Peyer's patch (tissue), 4 donors: ENCODE results near the gene SLC7A10. TPM values are rescaled to one million over a fixed set of nuclear protein-coding genes. Genes with fewer than 3 reads are reported as not detected.

Source experiments
- DNase-seq, 3 donors: peaks; one replicate each; pipeline ENCODE4 v3.0.0-alpha.2; 2017 to 2019
- H3K27ac ChIP-seq, 4 donors: fragments of 200-600 bp; sonication (generic); one replicate each; pipeline ENCODE4 v1.5.1; 2016 to 2019
- H3K27me3 ChIP-seq, 2 donors: fragments of 200-600 bp; sonication (generic); one replicate each; pipeline ENCODE4 v1.5.1; 2019
- H3K36me3 ChIP-seq, 3 donors: fragments of 200-600 bp; sonication (generic); one replicate each; pipeline ENCODE4 v1.5.1; 2016 to 2019
- H3K4me1 ChIP-seq, 4 donors: fragments of 200-600 bp; sonication (generic); one replicate each; pipeline ENCODE4 v1.5.1; 2016 to 2019
- H3K4me3 ChIP-seq, 4 donors: fragments of 200-600 bp; sonication (generic); 1 replicate in 3 of 4; 2 replicates in 1 of 4; pipeline ENCODE4 v1.5.1; 2016 to 2019; ENCODE audit warnings: mild to moderate bottlenecking in 1 of 4
- H3K9me3 ChIP-seq, 4 donors: fragments of 200-600 bp; sonication (generic); one replicate each; pipeline ENCODE4 v1.5.1; 2016 to 2019; ENCODE audit warnings: mild to moderate bottlenecking in 1 of 4
- POLR2A ChIP-seq, 2 donors: fragments of 450-650 bp; IDR thresholded peaks; one replicate each; pipeline ENCODE4 v1.5.1; 2017; ENCODE audit warnings: antibody characterized with exemption in 2 of 2, mild to moderate bottlenecking in 2 of 2, moderate library complexity in 2 of 2
- total RNA-seq, 4 donors: library from RNA; depleted of rRNA; stranded (reverse); fragments of >200 nt; gene quantifications; one replicate each; pipeline ENCODE4 v1.1.0, GENCODE V29; 2016
- TF ChIP-seq, protein P1 (sequence below), 6 experiments: fragments of 450-650 bp in 4 of 6; fragments of 200-600 bp in 2 of 6; sonication (generic) in 1 of 6; IDR thresholded peaks; one replicate each; pipeline ENCODE4 v1.5.1; 2017 to 2019; ENCODE audit warnings: antibody characterized with exemption in 6 of 6, mild to moderate bottlenecking in 3 of 6, moderate library complexity in 1 of 6

Gene SLC7A10
- total RNA-seq, 4 donors from 2014 or later, result not detected

- TF ChIP-seq POLR2A (IDR thresholded peaks at IDR 0.05), result no peak
- TF ChIP-seq, protein P1, sequence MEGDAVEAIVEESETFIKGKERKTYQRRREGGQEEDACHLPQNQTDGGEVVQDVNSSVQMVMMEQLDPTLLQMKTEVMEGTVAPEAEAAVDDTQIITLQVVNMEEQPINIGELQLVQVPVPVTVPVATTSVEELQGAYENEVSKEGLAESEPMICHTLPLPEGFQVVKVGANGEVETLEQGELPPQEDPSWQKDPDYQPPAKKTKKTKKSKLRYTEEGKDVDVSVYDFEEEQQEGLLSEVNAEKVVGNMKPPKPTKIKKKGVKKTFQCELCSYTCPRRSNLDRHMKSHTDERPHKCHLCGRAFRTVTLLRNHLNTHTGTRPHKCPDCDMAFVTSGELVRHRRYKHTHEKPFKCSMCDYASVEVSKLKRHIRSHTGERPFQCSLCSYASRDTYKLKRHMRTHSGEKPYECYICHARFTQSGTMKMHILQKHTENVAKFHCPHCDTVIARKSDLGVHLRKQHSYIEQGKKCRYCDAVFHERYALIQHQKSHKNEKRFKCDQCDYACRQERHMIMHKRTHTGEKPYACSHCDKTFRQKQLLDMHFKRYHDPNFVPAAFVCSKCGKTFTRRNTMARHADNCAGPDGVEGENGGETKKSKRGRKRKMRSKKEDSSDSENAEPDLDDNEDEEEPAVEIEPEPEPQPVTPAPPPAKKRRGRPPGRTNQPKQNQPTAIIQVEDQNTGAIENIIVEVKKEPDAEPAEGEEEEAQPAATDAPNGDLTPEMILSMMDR (IDR thresholded peaks at IDR 0.05), result peak in 4 of 6 experiments; percentile 20 to 50 (median 44)
- Histone ChIP-seq H3K36me3 (no peaks in the 10 kb centered on the region), H3K4me1 (peaks cover 0 to 10% (median 5%) of the 10 kb centered on the region in 4 donors), H3K9me3 (peaks cover 0 to 5% (median 0%) of the 10 kb centered on the region in 4 donors), H3K4me3 (no peak overlapping the region), H3K27ac (no peak overlapping the region), H3K27me3 (no peaks in the 10 kb centered on the region)
- no peak for DNase-seq
These were observed 20.5 kb upstream of the SLC7A10 start for GRCh38 chr19:33245948-33246708.

GRCh38 chr19:33242911-33243310 is 17.3 kb upstream of the SLC7A10 start:
- no peak for TF ChIP-seq POLR2A (IDR thresholded peaks at IDR 0.05)
- TF ChIP-seq, protein P1 (IDR thresholded peaks at IDR 0.05), result no peak
- H3K27ac ChIP-seq, result no peak overlapping the region
- H3K36me3 ChIP-seq, result no peaks in the 10 kb centered on the region
- DNase-seq, result no peak
- H3K4me3 ChIP-seq, result no peak overlapping the region
- no peaks in the 10 kb centered on the region for H3K27me3 ChIP-seq
- peaks cover 0 to 5% (median 0%) of the 10 kb centered on the region in 4 donors for H3K9me3 ChIP-seq
- H3K4me1 ChIP-seq, result peaks cover 0 to 15% (median 5%) of the 10 kb centered on the region in 4 donors

- peaks cover 0 to 15% (median 5%) of the 10 kb centered on the region in 4 donors for H3K4me1 ChIP-seq
- DNase-seq, result no peak
- no peak for TF ChIP-seq POLR2A (IDR thresholded peaks at IDR 0.05)
- TF ChIP-seq, protein P1 (IDR thresholded peaks at IDR 0.05), result no peak
- H3K27ac ChIP-seq, result no peak overlapping the region
- no peaks in the 10 kb centered on the region for H3K36me3 ChIP-seq
- H3K9me3 ChIP-seq, result peaks cover 0 to 5% (median 0%) of the 10 kb centered on the region in 4 donors
- H3K27me3 ChIP-seq, result no peaks in the 10 kb centered on the region
- no peak overlapping the region for H3K4me3 ChIP-seq
These were observed 16.5 kb upstream of the SLC7A10 start for GRCh38 chr19:33242131-33242530.

DNA sequence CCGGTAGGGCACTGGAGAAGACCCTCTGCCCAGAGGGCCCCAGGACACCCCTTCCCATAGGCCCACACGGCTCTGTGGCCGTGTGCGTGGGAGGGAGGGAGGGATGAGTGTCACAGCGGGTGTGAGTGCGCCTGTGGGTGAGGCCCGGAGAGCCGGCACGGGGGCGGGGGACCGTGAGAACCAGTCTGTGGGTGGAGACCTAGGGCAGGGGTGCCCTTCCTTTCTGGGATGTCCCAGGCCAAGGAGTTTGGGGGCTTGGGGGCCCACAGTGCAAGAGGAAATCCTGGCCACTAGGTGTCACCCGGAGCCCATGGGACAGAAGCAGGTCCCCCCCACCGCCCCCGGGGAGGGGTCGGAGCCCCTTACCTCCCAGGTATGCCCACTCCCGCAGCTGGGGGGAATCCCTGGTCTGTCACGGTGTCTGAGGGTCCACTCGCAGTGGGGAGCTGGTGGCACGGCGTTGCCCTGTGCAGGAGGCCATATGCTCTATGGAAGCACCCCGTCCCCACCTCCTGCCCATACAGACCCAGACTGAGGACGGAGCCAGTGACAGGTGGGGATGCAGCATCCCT is 16.0 kb upstream of the SLC7A10 start:
- DNase-seq, result peak; percentile 18 to 80 (median 67)
- Histone ChIP-seq H3K4me3 (peak overlapping the region in 2 of 4 donors; percentile 22 to 27), H3K36me3 (no peaks in the 10 kb centered on the region), H3K27ac (peak overlapping the region in 2 of 4 donors; percentile 27 to 48), H3K27me3 (no peaks in the 10 kb centered on the region), H3K4me1 (peaks cover 0 to 15% (median 5%) of the 10 kb centered on the region in 4 donors), H3K9me3 (peaks cover 0 to 5% (median 0%) of the 10 kb centered on the region in 4 donors)
- TF ChIP-seq POLR2A (IDR thresholded peaks at IDR 0.05), result no peak
- TF ChIP-seq, protein P1 (IDR thresholded peaks at IDR 0.05), result peak in 4 of 6 experiments; percentile 59 to 86 (median 73)

DNA sequence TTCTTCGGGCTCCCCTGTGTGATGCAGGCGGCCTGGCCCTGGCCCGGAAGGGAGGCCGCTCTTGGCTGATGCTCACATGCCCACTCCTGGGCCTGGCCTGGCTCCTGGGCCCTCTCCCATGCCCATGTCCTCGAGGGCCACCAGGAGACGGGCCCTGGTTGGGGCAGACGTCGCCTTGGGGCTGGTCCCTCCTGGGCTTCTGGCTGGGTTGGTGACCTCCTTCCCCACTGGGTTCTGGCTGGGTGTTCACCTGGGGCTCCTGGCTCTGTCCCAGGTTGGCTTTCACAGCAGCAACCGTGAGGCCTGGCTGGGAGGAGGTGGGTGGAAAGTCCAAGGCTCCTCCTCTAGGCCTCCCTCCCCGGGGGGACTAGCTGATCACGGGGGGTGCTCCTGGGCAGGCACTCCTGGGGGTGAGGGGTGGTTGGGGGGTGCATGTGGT is 15.5 kb upstream of the SLC7A10 start:
- peak in 2 of 3 donors; percentile 76 to 77 for DNase-seq
- no peaks in the 10 kb centered on the region for H3K27me3 ChIP-seq
- TF ChIP-seq POLR2A (IDR thresholded peaks at IDR 0.05), result no peak
- TF ChIP-seq, protein P1 (IDR thresholded peaks at IDR 0.05), result no peak
- peak overlapping the region in 2 of 4 donors; percentile 22 to 27 for H3K4me3 ChIP-seq
- H3K9me3 ChIP-seq, result peaks cover 0 to 5% (median 0%) of the 10 kb centered on the region in 4 donors
- H3K4me1 ChIP-seq, result peaks cover 0 to 15% (median 5%) of the 10 kb centered on the region in 4 donors
- H3K36me3 ChIP-seq, result no peaks in the 10 kb centered on the region
- H3K27ac ChIP-seq, result peak overlapping the region in 2 of 4 donors; percentile 27 to 48
